Tibial artery (tissue), 4 donors: Measurements from ENCODE around the gene ZNF407.
A peak's percentile ranks its signal among the peaks of the same experiment; 100 is the strongest.

Source experiments
- DNase-seq, 2 donors: peaks; one replicate each; pipeline ENCODE4 v3.0.0-alpha.2; 2019
- H3K27ac ChIP-seq, 2 donors: fragments of 200-600 bp; sonication (generic) in 1 of 2; 1 replicate in 1 of 2; 2 replicates in 1 of 2; pipeline ENCODE4 v1.5.1; 2018 to 2019; ENCODE audit warnings: mild to moderate bottlenecking in 1 of 2
- H3K27me3 ChIP-seq, 2 donors: fragments of 200-600 bp; sonication (generic) in 1 of 2; one replicate each; pipeline versions ENCODE4 v1.5.1 to v1.6.0; 2016 to 2019
- H3K36me3 ChIP-seq, 3 donors: fragments of 200-600 bp; sonication (generic) in 2 of 3; one replicate each; pipeline ENCODE4 v1.5.1; 2016 to 2019; ENCODE audit warnings: mild to moderate bottlenecking in 2 of 3
- H3K4me1 ChIP-seq, 4 donors: fragments of 200-600 bp; sonication (generic) in 2 of 4; 1 replicate in 3 of 4; 2 replicates in 1 of 4; pipeline ENCODE4 v1.5.1; 2016 to 2019
- H3K4me3 ChIP-seq, 2 donors: fragments of 200-600 bp; sonication (generic) in 1 of 2; 1 replicate in 1 of 2; 2 replicates in 1 of 2; pipeline ENCODE4 v1.5.1; 2018 to 2019; ENCODE audit warnings: mild to moderate bottlenecking in 2 of 2
- H3K9me3 ChIP-seq, 3 donors: fragments of 200-600 bp; sonication (generic) in 1 of 3; one replicate each; pipeline ENCODE4 v1.5.1; 2016 to 2019
- intact Hi-C: fragments of 100-400 bp; cut with DNase I; formaldehyde crosslinking; loops from one replicate; pipeline ENCODE4 v1.15.0; 2023; ENCODE audit warnings: low total_unique reads
- TF ChIP-seq, protein P1 (sequence below), 2 experiments: fragments of 200-600 bp in 1 of 2; fragments of 450-650 bp in 1 of 2; IDR thresholded peaks; one replicate each; pipeline ENCODE4 v1.5.1; 2017 to 2019; ENCODE audit warnings: antibody characterized with exemption in 2 of 2, mild to moderate bottlenecking in 1 of 2, moderate library complexity in 1 of 2

The ZNF407 gene

DNA sequence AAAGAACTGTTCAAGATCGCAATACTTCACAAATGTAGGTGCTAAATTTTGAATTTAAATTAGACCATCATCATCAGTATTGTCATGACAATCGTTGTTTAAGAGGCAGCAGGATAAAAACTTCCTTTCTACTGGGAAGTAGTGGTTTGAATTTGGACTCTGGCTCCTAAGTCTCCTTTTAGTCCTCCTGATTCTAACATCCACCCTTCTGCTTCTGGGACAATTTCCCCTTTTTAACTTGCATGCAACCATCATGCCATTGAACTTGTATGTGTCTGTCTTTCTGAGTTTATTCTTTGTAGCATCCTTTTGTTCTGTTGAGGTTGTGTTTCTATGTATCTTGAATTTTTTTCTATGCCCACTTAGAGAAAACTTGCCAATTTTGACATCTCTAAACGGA is 361.5 kb downstream of the ZNF407 start:
- TF ChIP-seq, protein P1, sequence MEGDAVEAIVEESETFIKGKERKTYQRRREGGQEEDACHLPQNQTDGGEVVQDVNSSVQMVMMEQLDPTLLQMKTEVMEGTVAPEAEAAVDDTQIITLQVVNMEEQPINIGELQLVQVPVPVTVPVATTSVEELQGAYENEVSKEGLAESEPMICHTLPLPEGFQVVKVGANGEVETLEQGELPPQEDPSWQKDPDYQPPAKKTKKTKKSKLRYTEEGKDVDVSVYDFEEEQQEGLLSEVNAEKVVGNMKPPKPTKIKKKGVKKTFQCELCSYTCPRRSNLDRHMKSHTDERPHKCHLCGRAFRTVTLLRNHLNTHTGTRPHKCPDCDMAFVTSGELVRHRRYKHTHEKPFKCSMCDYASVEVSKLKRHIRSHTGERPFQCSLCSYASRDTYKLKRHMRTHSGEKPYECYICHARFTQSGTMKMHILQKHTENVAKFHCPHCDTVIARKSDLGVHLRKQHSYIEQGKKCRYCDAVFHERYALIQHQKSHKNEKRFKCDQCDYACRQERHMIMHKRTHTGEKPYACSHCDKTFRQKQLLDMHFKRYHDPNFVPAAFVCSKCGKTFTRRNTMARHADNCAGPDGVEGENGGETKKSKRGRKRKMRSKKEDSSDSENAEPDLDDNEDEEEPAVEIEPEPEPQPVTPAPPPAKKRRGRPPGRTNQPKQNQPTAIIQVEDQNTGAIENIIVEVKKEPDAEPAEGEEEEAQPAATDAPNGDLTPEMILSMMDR (IDR thresholded peaks at IDR 0.05), result no peak
- intact Hi-C loops, result no loop called here
- peaks cover 5 to 10% (median 6%) of the 10 kb centered on the region in 3 donors for H3K36me3 ChIP-seq
- H3K27ac ChIP-seq, result no peak overlapping the region
- no peaks in the 10 kb centered on the region for H3K27me3 ChIP-seq
- H3K4me1 ChIP-seq, result no peaks in the 10 kb centered on the region
- no peak for DNase-seq
- no peaks in the 10 kb centered on the region for H3K9me3 ChIP-seq
- no peak overlapping the region for H3K4me3 ChIP-seq

DNA sequence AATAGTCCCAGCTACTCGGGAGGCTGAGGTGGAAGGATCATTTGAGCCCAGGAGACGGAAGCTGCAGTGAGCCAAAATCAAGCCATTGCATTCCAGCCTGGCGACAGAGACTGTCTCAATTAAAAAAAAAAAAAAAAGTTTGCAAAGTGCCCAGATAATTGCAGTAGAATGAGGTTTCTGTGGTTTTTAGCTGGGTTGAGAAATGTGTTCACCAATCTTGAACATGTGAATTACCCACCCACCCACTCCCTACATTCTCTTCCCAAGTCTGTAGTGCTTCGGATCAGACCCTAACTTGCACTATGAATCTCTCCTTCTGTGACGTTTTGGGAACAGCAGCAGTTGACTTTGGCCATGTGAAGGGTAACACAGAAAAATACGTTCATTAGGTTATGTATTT is 363.9 kb downstream of the ZNF407 start:
- Histone ChIP-seq H3K4me1 (no peaks in the 10 kb centered on the region), H3K9me3 (peaks cover 0 to 4% (median 0%) of the 10 kb centered on the region in 3 donors), H3K27me3 (no peaks in the 10 kb centered on the region), H3K36me3 (peaks cover 5 to 10% (median 6%) of the 10 kb centered on the region in 3 donors), H3K4me3 (no peak overlapping the region), H3K27ac (no peak overlapping the region)
- DNase-seq, result no peak
- intact Hi-C loops, result no loop called here
- TF ChIP-seq, protein P1 (IDR thresholded peaks at IDR 0.05), result no peak

DNA sequence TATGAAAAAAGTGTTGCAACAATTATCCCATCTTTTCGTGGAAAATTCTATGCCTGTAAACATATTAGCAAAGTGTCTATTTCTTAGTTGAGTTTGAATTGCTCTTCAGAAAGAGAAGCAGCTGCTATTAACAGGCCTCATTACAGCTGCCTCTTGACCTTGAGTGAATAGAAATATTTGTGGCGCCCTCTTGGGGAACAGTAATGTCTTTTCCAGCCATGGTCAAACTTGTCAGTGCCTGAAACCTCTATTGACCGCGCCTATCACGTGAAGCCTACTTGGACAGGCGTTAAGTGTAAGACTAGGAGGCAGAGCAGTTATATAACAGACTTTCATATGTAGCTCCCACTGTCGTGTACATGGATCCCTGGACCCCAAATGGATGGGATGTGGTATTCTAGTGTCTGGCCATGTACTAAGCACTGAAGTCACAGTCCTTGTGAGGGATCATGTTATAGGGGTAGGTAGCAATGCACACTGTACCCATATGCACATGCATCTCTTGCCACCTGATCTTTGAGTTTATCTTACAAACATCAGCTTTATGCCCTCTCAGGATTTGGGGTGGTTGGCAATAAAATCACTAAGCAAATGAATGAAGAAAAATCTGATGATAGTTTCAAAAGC is 366.3 kb downstream of the ZNF407 start:
- DNase-seq, result no peak
- no peak overlapping the region for H3K27ac ChIP-seq

DNA sequence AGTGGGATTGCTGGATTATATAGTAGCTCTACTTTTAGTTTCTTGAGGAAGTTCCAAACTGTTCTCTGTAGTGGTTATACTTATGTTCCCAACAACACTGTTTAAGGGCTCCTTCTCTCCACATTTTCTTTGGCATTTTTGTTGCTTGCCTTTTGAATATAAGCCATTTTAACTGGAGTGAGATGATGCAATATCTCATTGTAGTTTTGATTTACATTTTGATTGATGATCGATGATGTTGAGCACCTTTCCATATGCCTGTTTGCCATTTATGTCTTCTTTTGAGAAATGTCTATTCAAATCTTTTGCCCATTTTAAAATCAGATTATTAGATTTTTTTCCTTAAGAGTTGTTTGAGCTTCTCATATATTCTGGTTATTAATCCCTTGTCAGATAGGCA is 368.0 kb downstream of the ZNF407 start:
- peaks cover 0 to 4% (median 0%) of the 10 kb centered on the region in 3 donors for H3K9me3 ChIP-seq
- H3K4me1 ChIP-seq, result no peaks in the 10 kb centered on the region
- no peak overlapping the region for H3K27ac ChIP-seq
- H3K36me3 ChIP-seq, result no peaks in the 10 kb centered on the region
- intact Hi-C loops, result no loop called here
- H3K4me3 ChIP-seq, result no peak overlapping the region
- no peaks in the 10 kb centered on the region for H3K27me3 ChIP-seq
- TF ChIP-seq, protein P1 (IDR thresholded peaks at IDR 0.05), result no peak
- DNase-seq, result no peak

More for the DNA sequence above, 366.3 kb downstream of the ZNF407 start:
- TF ChIP-seq, protein P1 (IDR thresholded peaks at IDR 0.05), result peak in 1 of 2 experiments; percentile 15
- H3K4me1 ChIP-seq, result no peaks in the 10 kb centered on the region
- no peaks in the 10 kb centered on the region for H3K27me3 ChIP-seq
- H3K9me3 ChIP-seq, result peaks cover 0 to 4% (median 0%) of the 10 kb centered on the region in 3 donors
- intact Hi-C loops, result no loop called here
- no peaks in the 10 kb centered on the region for H3K36me3 ChIP-seq
- H3K4me3 ChIP-seq, result no peak overlapping the region

DNA sequence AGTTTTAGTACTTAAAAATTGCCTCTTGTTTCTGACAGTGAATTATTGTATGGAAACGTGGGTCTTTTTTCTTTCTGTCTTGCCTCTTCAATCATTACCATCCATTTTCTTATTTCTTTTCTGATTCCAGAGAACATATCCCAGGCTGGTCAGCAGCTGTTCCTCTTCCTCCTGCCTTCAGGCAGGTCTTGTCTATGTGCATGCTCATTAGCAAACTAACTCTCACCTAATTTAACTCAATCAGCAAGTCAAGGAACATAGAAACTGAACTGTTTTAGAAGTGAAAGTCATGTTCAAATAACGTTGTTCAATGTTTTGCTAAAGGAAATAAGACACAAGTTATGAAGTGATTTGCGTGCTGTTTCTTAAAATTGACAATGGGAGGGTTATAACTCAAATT is 369.8 kb downstream of the ZNF407 start:
- DNase-seq, result no peak
- Histone ChIP-seq H3K9me3 (peaks cover 0 to 4% (median 0%) of the 10 kb centered on the region in 3 donors), H3K36me3 (no peaks in the 10 kb centered on the region), H3K4me1 (no peaks in the 10 kb centered on the region), H3K27me3 (no peaks in the 10 kb centered on the region), H3K27ac (no peak overlapping the region), H3K4me3 (no peak overlapping the region)
- TF ChIP-seq, protein P1 (IDR thresholded peaks at IDR 0.05), result no peak
- intact Hi-C loops, result no loop called here
